ENCODE results near the gene SIGLEC10.

- TF ChIP-seq CTCF (optimal IDR thresholded peaks at IDR 0.05 in 1 of 3, IDR thresholded peaks at IDR 0.05 in 1 of 3, conservative IDR thresholded peaks at IDR 0.05 in 1 of 3; ENCODE audit: extremely low read depth in 1 of 3, insufficient read depth in 2 of 3, low read length in 3 of 3) (no peak), EZH2 (IDR thresholded peaks at IDR 0.05; ENCODE audit: low read length) (no peak)
Measured at GRCh38 chr19:51382004-51382403, 35.4 kb downstream of the SIGLEC10 start.
